Peyer's patch (tissue), 4 donors: Measurements from ENCODE around the gene CKS1B.

Experiments
- POLR2A ChIP-seq, 2 donors: fragments of 450-650 bp; IDR thresholded peaks; one replicate each; pipeline ENCODE4 v1.5.1; 2017; ENCODE audit warnings: antibody characterized with exemption in 2 of 2, mild to moderate bottlenecking in 2 of 2, moderate library complexity in 2 of 2
- TF ChIP-seq, protein P1 (sequence below), 6 experiments: fragments of 450-650 bp in 4 of 6; fragments of 200-600 bp in 2 of 6; sonication (generic) in 1 of 6; IDR thresholded peaks; one replicate each; pipeline ENCODE4 v1.5.1; 2017 to 2019; ENCODE audit warnings: antibody characterized with exemption in 6 of 6, mild to moderate bottlenecking in 3 of 6, moderate library complexity in 1 of 6

DNA sequence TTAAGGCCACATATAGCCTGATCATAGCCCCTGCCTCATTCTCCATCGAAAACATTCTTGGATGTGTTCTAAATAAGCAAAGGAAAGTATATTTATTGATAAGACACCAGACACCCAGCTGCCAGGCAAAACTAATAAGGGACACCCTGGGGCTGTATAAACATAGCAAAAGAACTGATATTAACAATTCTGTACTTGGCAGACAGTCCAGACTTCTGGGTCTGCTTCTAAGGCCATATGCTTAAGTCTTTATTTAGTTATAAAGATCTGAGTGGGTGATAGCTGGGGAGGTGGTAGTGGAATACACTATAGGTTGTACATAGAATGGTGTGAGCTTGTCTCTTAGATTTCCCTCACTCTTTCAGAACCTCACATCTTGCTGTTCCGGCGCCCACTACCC lies 3.9 kb downstream of the CKS1B start:
- TF ChIP-seq, protein P1, sequence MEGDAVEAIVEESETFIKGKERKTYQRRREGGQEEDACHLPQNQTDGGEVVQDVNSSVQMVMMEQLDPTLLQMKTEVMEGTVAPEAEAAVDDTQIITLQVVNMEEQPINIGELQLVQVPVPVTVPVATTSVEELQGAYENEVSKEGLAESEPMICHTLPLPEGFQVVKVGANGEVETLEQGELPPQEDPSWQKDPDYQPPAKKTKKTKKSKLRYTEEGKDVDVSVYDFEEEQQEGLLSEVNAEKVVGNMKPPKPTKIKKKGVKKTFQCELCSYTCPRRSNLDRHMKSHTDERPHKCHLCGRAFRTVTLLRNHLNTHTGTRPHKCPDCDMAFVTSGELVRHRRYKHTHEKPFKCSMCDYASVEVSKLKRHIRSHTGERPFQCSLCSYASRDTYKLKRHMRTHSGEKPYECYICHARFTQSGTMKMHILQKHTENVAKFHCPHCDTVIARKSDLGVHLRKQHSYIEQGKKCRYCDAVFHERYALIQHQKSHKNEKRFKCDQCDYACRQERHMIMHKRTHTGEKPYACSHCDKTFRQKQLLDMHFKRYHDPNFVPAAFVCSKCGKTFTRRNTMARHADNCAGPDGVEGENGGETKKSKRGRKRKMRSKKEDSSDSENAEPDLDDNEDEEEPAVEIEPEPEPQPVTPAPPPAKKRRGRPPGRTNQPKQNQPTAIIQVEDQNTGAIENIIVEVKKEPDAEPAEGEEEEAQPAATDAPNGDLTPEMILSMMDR (IDR thresholded peaks at IDR 0.05): no peak
- no peak for TF ChIP-seq POLR2A (IDR thresholded peaks at IDR 0.05)
